IPS-18c (cell line): ENCODE measurements around the gene ATP1B1.
"Not testable (repeated sequence)": the region's sequence is repeated elsewhere in the genome, so short reads cannot be mapped to it uniquely, and the experiment has no call there.

ENCODE experiments used
- H3K4me3 ChIP-seq: 2 replicates; pipeline ENCODE4 v1.7.0; 2013; ENCODE audit warnings: low read depth, mild to moderate bottlenecking, low read length, moderate library complexity; ENCODE audit not compliant: insufficient read depth
- H3K9me3 ChIP-seq: one replicate; pipeline ENCODE4 v1.6.1; 2013; ENCODE audit warnings: mild to moderate bottlenecking, low read length, moderate library complexity; ENCODE audit not compliant: control insufficient read depth, insufficient read depth

ATP1B1 gene

DNA sequence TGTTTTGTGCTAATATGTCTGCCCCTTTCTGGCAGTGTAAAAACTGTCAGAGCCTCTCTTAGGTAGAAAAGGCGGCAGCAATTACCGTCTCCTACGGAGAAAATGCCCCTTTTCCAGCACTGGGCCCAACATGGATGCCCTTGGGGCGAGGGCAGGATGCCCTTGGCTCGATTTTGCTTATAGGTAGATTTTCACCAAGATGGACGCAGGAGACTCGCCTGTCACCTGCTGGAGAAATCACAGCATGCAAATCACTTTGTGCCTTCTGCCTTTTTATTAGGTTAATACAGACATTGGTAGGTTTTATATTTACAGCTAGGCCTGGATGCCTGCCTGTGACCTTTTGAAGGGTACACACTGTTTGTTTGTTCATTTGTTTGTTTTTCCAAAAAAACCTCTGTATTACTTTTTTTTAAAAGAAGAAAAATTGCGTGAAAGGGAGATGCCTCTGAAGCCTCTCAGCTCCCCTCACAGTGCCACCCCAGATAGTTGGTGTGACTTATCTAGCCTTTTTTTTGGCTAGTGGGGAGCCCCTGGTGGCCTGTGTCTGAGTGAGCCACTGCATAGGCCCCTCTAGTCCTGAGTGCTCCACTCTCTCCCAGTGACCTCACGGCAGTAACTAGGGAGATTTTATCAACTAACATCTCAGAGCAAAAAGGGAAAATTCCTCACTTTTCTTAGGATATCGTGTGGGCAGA, 2.5 kb downstream of the ATP1B1 start:
- Histone ChIP-seq H3K9me3 (peaks cover 2% of the 10 kb centered on the region), H3K4me3 (peak overlapping the region; percentile 87; the same call in 1 of the 2 replicates)

DNA sequence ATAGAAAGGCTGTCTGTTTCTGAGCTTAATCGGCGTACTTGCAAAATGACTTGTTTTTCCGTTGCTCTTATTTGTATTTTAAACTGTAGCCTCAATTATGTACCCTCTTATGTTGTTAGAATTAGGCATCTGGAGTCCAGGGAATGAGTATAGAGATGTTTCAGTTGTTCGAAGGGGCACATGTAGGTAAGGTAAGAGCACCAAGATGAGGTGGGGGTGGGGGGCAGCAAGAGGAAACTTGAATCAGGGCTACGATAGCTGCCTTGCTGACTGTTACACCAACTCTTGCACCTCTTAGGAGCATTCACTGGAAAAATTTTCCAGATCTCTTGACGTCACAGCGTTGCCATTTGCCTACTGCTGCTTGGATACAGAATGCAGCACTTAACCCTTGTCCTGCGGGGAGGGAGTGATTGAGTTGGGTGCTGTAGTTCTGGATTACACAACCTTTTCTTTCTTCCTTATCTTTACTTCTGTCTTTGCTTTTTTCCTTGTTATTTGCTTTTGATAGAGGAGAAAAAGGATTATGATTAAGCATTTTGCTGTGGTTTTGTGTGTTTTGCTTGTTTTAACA, 3.2 kb downstream of the ATP1B1 start:
- H3K4me3 ChIP-seq = no peak overlapping the region

DNA sequence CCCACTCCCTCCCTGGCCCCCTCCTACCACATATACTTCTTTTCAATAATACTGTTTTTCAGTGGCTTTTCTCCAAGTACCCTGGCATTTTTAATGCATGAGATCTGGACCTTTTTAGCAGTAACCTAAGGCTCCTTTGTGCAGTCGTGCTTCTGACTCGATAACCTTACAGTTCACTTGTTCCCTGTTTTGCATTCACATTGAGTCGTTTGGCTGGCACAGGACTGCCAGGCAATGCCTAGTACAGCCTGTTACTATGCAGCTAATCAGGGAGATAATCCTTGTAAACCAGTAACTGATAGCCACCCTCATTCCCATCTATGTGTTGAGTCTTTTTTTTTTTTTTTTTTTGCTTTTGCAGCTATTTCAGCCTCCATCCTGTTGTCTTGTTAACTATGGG, 3.7 kb downstream of the ATP1B1 start:
- Histone ChIP-seq H3K4me3 (no peak overlapping the region), H3K9me3 (peaks cover 2% of the 10 kb centered on the region)

More for the DNA sequence above, 3.2 kb downstream of the ATP1B1 start:
- peaks cover 2% of the 10 kb centered on the region for H3K9me3 ChIP-seq

DNA sequence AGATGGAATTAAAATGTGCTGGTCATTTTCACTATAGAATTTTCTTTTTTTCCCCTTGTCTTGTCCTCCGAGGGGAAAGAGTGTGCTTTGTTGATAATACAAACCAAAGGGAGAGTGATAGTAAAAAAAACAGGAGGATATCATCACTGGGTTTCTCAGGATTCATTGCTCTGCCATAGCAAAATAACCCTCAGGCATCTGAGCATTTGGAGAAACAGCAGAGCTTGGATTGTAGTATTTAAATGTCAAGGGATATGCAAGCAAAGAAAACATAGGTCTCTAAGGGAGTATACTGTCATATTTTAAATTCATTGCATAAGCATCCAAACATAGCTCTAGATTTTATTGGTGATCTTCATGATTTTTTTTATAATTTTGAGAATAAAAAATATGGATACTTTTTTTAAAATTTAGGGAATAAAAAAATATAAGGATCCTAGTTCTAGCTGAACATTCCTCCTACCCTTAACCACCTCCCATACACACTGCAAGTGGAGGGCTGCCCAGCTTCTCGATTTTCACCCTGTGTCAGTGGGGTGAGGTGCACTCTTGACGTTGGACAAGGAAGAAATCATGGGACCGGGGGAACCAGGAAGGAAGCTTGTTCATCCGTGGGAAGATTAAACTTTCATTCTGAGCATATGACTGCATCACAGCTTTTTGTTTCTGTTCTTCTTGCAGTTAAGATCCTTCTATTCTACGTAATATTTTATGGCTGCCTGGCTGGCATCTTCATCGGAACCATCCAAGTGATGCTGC, 4.4 kb downstream of the ATP1B1 start:
- H3K4me3 ChIP-seq = no peak overlapping the region
- peaks cover 2% of the 10 kb centered on the region for H3K9me3 ChIP-seq

DNA sequence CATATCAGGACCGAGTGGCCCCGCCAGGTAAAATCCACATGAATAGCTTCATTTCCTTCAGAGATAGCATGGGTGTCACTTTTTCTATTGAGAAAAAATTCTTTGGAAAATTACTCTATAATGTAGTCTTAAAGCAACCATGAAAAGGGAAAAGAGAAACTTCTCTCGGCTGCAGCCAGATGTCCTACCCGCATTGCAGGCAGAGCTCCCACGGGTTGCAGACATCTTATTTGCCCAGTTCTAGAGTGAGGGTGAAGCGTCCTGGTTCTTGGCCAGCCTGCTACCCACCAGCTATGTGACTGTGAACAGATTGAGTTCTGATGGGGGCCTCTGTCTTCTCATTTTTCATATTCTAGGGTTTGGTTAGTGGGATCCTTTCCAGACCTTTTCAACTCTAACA, 5.0 kb downstream of the ATP1B1 start:
- H3K9me3 ChIP-seq = peaks cover 2% of the 10 kb centered on the region
- H3K4me3 ChIP-seq = no peak overlapping the region

DNA sequence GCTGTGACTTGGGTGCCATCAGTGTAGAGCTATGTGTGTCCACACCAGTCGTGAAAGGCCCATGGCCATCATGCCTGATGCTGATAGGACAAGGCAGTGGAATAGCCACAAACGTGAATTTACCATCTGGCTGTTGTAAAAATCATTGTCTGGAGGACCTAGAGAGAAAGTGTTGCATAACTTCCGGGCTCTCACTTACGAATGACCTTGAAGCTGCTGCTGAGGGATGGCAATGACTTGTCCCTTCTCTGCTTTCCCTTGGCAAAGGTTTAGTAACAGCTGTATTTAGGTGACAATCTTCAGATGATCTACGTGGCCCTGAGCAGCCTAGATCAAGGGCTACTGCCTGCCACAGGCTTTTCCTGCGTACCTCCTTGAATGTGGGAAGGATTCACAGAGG, 5.8 kb downstream of the ATP1B1 start:
- Histone ChIP-seq H3K9me3 (no peaks in the 10 kb centered on the region), H3K4me3 (no peak overlapping the region)

DNA sequence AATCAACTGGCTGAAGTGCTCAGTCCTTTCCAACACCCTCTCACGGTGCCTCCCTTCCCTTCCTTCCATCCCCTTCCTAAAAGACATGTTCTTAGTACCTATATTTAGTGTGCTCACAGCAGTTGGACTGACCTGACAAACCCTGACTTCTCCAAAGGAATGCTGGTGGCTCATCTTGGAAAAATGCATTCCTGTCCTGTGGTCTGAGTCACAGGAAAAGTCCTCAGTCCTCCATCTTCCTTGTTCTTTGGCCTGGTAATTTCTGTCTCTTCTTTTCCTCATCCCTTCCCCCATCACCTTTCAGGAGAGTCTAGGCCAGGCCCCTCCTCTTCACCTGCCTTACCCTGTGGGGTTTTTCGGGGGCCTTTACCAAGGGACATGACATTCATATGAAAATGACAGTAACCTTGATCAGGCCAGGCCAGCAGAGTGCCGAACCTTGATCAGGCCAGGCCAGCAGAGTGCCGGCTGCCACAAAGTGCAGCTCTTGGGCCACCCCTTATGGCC, 7.2 kb downstream of the ATP1B1 start:
- H3K9me3 ChIP-seq = no peaks in the 10 kb centered on the region
- no peak overlapping the region for H3K4me3 ChIP-seq

DNA sequence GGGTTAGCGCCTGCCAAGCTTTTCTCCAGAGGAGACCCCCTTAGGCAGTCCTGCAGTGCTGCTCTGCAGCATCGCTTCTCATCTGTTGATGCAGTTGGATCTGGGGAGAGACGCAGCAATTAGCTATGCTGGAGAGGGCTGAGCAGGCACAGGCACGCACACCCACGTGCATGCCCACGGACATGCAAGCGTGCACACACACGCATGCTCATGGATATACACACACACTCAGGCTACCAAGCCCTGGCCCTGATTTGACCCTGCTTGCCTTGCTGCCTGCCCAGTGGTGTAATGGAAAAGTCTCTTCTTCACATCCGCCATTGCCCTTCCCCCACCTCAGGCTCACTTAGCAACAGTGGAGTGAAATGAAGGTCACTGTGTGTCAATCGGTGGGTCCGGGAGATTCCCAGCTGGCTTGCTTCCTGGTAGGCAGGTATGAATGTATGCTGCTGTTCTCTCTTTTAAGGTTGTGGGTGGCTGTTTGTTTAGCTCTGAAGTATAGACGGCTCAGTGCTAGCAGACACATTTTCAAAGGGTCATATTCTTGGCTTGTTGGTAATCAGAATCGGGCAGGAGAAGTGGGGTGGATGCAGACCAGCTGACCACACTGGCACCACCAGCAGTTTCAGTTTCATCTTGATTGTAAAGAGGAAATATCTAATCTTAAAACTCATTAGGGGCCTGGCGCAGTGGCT, 9.5 kb downstream of the ATP1B1 start:
- Histone ChIP-seq H3K4me3 (no peak overlapping the region), H3K9me3 (no peaks in the 10 kb centered on the region)

DNA sequence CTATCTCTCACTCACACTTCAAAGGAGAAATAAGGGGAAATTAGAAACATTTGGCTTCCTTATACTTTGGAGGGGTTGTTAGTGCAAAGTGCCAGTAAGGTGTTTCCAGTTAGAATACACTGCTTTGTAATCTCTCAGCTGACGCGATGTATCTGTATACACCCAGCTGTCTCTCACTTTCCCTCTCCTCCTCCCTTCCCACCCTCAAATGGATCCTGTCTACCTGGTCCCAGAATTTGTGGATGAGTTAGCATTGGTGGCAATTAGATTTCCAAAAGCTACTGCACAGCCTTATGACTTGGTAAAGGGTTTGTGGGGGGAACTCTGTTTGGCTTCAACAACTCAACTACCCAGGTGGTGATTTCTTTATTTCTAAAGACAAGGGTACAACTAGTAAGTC, 10.5 kb downstream of the ATP1B1 start:
- Histone ChIP-seq H3K9me3 (no peaks in the 10 kb centered on the region), H3K4me3 (no peak overlapping the region)

DNA sequence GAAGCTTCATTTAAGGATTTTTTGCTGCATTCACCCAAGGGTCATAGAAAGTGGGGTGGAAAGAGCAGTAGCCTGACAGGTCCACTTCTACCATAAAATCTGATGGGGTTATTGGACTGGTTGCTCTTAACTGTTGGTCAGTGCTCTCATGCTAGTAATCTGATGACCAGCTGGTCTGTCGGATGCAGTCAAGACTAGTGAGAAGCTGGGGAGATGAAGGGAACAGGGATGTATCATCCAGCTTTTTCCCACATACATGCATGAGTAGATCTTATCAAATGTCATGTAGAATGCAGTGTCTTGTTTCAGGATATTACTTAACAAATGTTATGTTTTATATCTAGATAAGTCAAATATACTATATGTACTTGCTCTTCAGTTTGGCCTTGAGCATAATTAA, 11.1 kb downstream of the ATP1B1 start:
- no peaks in the 10 kb centered on the region for H3K9me3 ChIP-seq
- H3K4me3 ChIP-seq = no peak overlapping the region

DNA sequence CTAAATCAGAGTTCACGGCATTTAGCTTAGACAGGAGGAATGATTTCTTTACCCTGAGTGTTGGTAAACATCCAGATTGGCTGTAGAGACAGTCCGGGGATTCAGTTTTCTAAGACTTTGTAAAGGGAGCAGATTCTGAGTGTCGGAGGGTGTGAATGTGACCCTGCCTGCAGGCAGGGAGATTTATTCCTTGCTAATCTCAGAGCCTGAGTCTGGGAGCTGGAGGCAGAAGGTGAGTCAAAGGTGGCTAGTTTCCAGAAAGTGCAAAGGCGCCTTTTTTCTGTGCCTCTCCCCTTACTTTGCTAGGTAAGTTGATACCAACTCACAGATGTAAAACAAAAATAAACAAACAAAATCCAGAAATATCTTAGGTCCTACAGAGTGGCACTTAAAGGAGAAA, 11.7 kb downstream of the ATP1B1 start:
- no peaks in the 10 kb centered on the region for H3K9me3 ChIP-seq
- H3K4me3 ChIP-seq = no peak overlapping the region

DNA sequence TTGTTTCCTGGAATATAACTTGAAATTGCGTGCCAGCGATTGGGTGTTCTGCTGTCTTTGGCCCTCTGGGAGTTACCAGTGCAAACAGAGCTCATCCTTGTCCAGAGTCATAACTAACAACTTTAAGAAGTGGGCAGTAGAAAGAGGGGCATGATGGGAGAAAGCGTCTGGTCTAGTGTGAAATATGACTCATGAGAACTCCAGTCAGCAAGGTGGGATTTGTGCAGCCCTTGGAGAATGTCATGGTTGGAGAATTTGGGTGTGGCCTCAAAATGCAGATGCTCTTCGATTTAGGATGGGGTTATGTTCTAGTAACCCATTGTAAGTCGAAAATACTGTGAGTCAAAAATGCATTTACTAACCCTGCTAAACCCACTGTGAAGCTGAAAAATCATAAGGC, 12.9 kb downstream of the ATP1B1 start:
- H3K4me3 ChIP-seq = no peak overlapping the region
- no peaks in the 10 kb centered on the region for H3K9me3 ChIP-seq

DNA sequence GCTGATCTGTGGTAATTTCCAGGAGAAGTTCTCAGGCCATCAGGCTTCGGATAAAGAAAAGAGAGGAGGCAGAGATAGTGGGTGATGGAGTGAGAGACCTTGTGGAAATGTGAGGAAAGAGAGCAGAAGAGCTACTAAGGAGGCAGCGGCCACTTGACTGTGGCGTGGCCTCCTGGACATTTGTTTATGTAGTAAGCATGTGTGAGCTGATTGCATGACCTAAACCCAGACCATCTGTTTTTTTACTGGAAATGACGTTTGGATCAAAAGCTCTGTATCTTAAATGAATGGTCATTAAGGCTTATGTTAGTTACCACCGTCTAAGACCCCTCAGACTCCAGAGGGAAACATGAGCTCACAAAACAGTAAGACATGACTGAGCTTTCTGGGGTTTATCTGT, 13.6 kb downstream of the ATP1B1 start:
- Histone ChIP-seq H3K4me3 (no peak overlapping the region), H3K9me3 (no peaks in the 10 kb centered on the region)

DNA sequence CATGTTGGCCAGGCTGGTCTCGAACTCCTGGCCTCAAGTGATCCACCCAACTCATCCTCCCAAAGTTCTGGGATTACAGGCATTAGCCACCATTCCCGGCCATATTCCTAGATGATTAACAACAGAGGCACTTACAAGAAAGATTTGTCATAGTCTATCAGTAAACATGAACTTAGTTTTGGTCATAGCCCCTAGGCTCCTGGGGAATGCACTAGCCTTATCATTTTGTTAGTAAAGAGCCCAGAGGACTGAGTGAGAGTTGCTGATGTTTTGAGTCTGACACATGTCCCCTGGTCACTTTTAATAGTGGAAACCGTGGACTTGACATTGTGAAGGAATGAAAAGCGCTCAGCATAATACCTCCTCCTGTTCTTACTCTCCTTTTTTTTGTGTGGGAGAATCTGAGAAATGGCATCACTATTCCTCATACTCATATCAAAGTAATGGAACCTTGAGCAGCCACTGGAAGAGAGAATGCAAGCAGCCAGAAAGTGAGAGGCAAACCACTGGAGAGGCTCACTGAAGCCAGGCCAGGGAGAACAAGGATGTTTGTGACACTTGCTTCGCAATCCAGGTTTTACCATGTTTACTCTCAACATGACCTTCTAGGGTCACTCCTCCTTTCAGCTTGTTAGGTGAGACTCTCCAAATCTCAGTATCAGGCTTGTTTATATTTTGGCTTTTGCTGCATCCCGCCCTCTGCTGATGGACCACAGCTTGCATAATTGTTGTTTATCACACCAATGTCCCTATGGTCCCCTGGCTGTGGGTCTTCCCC, 14.8 kb downstream of the ATP1B1 start:
- no peaks in the 10 kb centered on the region for H3K9me3 ChIP-seq
- H3K4me3 ChIP-seq = no peak overlapping the region

DNA sequence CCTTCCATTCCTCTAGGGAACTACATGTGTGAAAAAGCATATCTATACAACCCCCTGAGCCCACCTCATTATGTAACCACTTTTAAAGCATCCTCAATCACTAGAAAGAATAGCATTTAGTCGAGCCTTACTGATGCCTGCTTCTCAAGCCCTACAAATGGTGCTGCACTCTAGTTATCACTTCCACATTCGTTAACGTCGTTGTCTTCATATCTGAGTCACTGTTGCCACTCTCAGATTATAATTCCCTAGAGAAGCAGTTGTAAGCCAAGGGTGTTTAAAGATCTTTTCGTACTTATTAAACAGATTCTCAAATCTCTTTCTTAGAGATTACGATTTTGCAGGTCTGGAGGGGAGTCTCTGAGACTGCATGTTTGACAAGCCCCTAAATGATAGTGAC, 16.5 kb downstream of the ATP1B1 start:
- H3K4me3 ChIP-seq = no peak overlapping the region
- H3K9me3 ChIP-seq = no peaks in the 10 kb centered on the region

DNA sequence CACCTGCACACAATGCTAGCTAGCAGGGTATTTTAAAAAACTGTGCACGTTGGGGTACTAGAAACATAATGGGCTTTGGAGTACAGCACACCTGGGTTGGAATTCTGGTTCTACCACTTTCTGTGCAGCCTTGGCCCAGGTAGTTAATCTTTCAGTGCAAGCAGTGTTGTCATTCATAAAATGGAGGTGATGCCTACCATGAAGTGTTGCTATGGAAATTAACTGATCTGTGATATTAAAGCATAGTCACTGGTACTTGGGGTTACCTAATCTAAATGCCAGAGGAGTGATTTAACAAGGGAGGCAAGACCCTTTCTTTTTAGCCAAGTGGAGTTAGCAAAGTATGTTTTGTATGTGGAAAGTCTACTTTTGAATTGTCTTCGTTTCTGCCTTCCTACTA, 18.0 kb downstream of the ATP1B1 start:
- H3K4me3 ChIP-seq = no peak overlapping the region
- no peaks in the 10 kb centered on the region for H3K9me3 ChIP-seq

DNA sequence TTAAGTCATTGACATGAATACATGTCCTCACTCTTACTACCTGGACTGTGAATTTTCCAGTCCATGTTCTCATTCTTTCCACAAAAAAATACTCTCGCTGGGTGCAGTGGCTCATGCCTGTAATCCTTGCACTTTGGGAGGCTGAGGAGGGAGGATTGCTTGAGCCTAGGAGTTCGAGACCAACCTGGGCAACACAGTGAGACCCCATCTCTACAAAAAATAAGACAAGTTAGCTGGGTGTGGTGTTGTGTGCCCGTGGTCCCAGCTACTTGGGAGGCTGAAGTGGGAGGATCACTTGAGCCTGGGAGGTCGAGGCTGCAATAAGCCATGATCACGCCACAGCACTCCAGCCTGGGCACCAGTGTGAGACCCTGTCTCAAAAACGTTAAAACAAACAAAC, 19.1 kb downstream of the ATP1B1 start:
- not testable (repeated sequence) for H3K9me3 ChIP-seq, H3K4me3 ChIP-seq
